VCaP (cell line): ENCODE measurements around the gene EML1.

ENCODE experiments used
- H3K27ac ChIP-seq: fragments of 450-650 bp; 2 replicates; pipeline ENCODE4 v1.5.1; 2017
- CTCF ChIP-seq: fragments of 450-650 bp; conservative IDR thresholded peaks from 2 replicates; pipeline ENCODE4 v1.5.1; 2017; ENCODE audit warnings: mild to moderate bottlenecking, moderate library complexity

EML1 gene

GRCh38 chr14:99884834-99885648 lies 91.8 kb downstream of the EML1 start:
- no peak overlapping the region for H3K27ac ChIP-seq
- TF ChIP-seq CTCF = peak; percentile 83

- peak; percentile 49 for TF ChIP-seq CTCF
- no peak overlapping the region for H3K27ac ChIP-seq
Measured at GRCh38 chr14:99885649-99885958, 92.4 kb downstream of the EML1 start.

- no peak overlapping the region for H3K27ac ChIP-seq
- TF ChIP-seq CTCF = no peak
Measured at GRCh38 chr14:99887407-99887806, 94.2 kb downstream of the EML1 start.

GRCh38 chr14:99888149-99888548 lies 94.9 kb downstream of the EML1 start:
- no peak for TF ChIP-seq CTCF
- no peak overlapping the region for H3K27ac ChIP-seq

GRCh38 chr14:99889268-99889667 lies 96.1 kb downstream of the EML1 start:
- no peak overlapping the region for H3K27ac ChIP-seq
- no peak for TF ChIP-seq CTCF

- TF ChIP-seq CTCF = no peak
- no peak overlapping the region for H3K27ac ChIP-seq
Measured at GRCh38 chr14:99891266-99891665, 98.1 kb downstream of the EML1 start.

- TF ChIP-seq CTCF = no peak
- H3K27ac ChIP-seq = peak overlapping the region; percentile 53; the same call in 1 of the 2 replicates
Measured at GRCh38 chr14:99891900-99892299, 98.7 kb downstream of the EML1 start.
